AG09319 (cell line): ENCODE measurements around the gene CA5A.
A peak's percentile ranks its signal among the peaks of the same experiment; 100 is the strongest.
"Not testable (repeated sequence)": the region's sequence is repeated elsewhere in the genome, so short reads cannot be mapped to it uniquely, and the experiment has no call there.

ENCODE experiments used
- DNase-seq: peaks from one replicate; pipeline ENCODE4 v3.0.0-alpha.2; 2010; ENCODE audit warnings: low read depth; ENCODE audit errors: extremely low read depth
- TF ChIP-seq, protein P1 (sequence below): IDR thresholded peaks from 2 replicates; pipeline ENCODE4 v1.5.1; 2011; ENCODE audit warnings: low read depth, mild to moderate bottlenecking, inconsistent platforms, low read length, moderate library complexity

Gene CA5A

GRCh38 chr16:87936375-87937230, at the start of gene CA5A:
Gene CA5A (minus strand): TSS chr16:87936529. CDS start chr16:87936450, 79 bp downstream.
- TF ChIP-seq, protein P1, sequence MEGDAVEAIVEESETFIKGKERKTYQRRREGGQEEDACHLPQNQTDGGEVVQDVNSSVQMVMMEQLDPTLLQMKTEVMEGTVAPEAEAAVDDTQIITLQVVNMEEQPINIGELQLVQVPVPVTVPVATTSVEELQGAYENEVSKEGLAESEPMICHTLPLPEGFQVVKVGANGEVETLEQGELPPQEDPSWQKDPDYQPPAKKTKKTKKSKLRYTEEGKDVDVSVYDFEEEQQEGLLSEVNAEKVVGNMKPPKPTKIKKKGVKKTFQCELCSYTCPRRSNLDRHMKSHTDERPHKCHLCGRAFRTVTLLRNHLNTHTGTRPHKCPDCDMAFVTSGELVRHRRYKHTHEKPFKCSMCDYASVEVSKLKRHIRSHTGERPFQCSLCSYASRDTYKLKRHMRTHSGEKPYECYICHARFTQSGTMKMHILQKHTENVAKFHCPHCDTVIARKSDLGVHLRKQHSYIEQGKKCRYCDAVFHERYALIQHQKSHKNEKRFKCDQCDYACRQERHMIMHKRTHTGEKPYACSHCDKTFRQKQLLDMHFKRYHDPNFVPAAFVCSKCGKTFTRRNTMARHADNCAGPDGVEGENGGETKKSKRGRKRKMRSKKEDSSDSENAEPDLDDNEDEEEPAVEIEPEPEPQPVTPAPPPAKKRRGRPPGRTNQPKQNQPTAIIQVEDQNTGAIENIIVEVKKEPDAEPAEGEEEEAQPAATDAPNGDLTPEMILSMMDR, result no peak
- DNase-seq, result no peak

DNA sequence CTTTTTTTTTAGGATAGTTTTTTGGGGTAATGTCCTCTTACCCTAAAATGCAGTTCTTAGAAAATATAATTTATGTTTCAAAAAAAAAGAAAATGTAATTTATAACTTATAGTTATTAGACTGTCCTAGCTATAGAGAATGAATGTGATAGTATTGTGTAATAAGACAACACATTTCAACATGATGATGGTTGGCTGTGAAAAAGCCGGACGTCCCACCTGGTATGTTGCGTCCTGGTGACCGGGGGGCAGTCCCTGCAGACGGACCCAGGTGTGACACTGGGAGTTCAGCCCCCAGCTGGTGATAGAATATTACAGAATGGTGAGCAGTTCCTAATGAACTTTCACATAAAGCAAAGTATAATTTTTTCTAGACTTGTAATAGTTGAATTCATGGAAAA, 49.2 kb upstream of the CA5A start:
- not testable (repeated sequence) for DNase-seq

- no peak for DNase-seq
- TF ChIP-seq, protein P1, result no peak
These were observed 48.4 kb upstream of the CA5A start for GRCh38 chr16:87984632-87985267.

GRCh38 chr16:87984180-87984579, 47.9 kb upstream of the CA5A start:
- DNase-seq, result not testable (repeated sequence)

DNA sequence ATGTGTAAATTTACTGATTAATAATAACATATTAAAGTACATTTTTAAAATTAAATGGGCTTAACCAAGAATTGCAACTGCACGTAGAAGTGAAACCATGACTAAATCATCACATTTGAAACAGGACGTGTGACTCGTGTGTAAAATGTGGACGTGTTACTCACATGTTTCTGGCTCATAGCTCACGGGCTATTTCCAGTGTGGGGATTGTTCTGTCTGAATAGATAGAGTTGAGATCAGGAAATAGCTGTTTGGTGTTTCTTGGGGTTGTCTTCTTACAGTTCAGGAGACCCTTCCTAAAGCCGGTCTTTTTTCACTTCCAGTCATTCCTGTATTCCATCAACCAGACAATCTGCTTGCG, 47.4 kb upstream of the CA5A start:
- DNase-seq, result not testable (repeated sequence)

- TF ChIP-seq, protein P1, result peak; percentile 55
These were observed 46.9 kb upstream of the CA5A start for GRCh38 chr16:87983072-87983736.

GRCh38 chr16:87982581-87983041, 46.3 kb upstream of the CA5A start:
- TF ChIP-seq, protein P1, result no peak
- DNase-seq, result no peak

More at GRCh38 chr16:87983072-87983736, 46.9 kb upstream of the CA5A start:
- DNase-seq, result not testable (repeated sequence)

DNA sequence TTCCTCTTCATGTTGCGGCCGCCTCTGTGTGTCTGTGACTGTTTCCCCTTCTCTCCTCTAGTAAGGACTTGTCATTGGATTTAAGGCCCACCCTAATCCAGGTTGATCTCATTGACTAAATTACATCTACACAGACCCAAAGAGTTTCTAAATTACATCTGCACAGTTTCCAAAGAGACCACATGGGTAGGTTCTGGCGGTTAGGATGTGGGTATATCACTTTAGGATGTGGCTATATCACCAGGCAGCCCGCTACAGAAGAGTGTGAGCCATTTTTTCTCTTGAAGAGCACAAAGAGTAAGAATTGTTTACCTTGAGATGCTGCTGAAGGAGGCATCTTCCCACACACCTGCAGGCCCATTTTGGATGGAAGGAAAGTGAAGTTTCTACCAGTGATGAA, 45.0 kb upstream of the CA5A start:
- not testable (repeated sequence) for DNase-seq

- not testable (repeated sequence) for DNase-seq
These were observed 43.7 kb upstream of the CA5A start for GRCh38 chr16:87979911-87980630.
